ENCODE data around the gene RNU4-1. TPM values are rescaled to one million over a fixed set of nuclear protein-coding genes. Genes with fewer than 3 reads are reported as not detected.
"Not testable (repeated sequence)": the region's sequence is repeated elsewhere in the genome, so short reads cannot be mapped to it uniquely, and the experiment has no call there.

RNU4-1 gene
- total RNA-seq (2014; rRNA removed; shearing (Covaris generic)) = not detected in 2 replicates
- polyA plus RNA-seq (2015; cell fraction: cytosol; rRNA removed) = not detected in 2 replicates
- polyA plus RNA-seq (2015; cell fraction: nucleus; rRNA removed) = not detected in 2 replicates

GRCh38 chr12:120292661-120293531 lies at the start of gene RNU4-1:
TSS of gene RNU4-1 (minus strand) at chr12:120293237.
- in situ Hi-C loops (cut with HindIII; ENCODE audit: low pct_unique_long_range_greater_than_20kb, low sequenced_read_pairs) = no loop called here
- DNase-seq (ENCODE audit: low read depth, low spot score) = peak; percentile 96

DNA sequence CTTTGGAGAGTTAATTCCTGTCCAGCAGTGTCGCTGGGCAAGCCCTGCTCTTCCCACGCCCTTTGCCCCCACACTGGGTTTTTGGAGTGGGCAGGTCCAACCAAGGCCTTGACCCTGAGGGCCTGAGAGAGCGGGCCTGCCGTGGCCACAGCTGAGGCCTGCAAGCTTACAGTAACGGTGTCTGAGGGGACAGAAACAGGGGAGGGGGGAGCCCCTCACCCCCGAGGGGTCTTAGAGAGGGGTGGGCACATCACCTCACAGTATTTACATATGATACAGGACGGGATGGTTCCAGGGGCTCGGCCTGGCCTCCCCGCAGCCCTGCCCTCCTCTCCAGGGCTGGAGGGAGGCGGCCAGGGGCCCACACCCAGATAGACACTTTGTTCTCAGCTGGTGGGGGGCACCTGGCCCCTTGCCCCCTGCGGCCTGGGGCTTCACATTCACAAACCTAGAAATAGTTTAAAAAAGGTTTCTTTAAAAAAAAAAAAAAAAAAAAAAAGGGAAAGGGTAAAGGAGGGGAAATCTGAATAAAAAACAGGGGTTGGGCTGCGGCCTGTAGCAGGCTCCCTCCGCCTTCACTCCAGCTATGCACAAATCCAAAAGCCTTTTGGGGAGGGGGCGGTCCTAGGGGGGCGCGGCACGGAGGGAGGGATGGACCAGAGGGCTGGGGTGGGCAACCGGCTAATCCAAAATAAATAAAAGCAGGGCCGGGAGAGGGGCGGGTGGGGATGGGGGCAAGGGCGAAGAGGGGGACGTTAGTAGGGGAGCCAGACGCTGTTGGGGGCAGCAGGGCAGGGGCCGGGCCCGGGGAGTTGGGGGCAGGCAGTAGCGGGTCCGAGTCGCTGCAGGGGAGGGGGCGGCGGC lies 49.4 kb upstream of the RNU4-1 start:
- in situ Hi-C loops (cut with HindIII; ENCODE audit: low pct_unique_long_range_greater_than_20kb, low sequenced_read_pairs) = no loop called here
- no peak for DNase-seq (ENCODE audit: low read depth, low spot score)

DNA sequence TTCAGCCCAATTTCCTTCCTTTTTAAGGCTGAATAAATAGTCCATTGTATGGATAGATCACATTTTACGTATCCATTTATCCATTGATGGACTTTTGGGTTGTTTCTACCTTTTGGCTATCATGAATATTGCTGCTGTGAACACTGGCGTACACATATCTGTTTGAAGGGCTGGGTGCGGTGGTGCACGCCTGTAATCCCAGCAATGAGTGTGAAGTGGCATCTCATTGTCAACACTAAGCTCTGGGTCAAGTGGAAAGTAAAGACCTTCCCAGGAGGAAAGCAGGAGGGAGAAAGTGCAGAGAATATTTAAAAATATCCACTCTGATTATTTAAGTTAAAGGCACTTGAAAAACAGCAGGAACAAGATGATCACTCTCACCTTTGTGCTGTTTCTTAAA lies 46.2 kb upstream of the RNU4-1 start:
- in situ Hi-C loops (cut with HindIII; ENCODE audit: low pct_unique_long_range_greater_than_20kb, low sequenced_read_pairs) = no loop called here
- DNase-seq (ENCODE audit: low read depth, low spot score) = no peak

DNA sequence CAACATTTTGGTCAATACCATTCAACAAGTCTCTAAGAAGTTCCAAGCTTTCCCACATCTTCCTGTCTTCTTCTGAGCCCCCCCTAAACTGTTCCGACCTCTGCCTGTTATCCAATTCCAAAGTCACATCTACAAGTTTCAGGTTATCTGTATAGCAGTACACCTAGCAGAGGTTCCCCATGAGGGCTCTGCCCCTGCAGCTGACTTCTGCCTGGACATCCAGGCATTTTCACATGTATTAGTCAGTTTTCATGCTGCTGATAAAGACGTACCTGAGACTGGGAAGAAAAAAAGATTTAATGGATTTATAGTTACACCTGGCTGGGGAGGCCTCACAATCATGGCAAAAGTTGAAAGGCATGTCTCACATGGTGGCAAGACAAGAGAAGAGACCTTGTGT lies 44.7 kb upstream of the RNU4-1 start:
- no peak for DNase-seq (ENCODE audit: low read depth, low spot score)
- in situ Hi-C loops (cut with HindIII; ENCODE audit: low pct_unique_long_range_greater_than_20kb, low sequenced_read_pairs) = no loop called here

GRCh38 chr12:120336392-120336791 lies 43.4 kb upstream of the RNU4-1 start:
- in situ Hi-C loops (cut with HindIII; ENCODE audit: low pct_unique_long_range_greater_than_20kb, low sequenced_read_pairs); DNase-seq (ENCODE audit: low read depth, low spot score): not testable (repeated sequence)

GRCh38 chr12:120335447-120335846 lies 42.4 kb upstream of the RNU4-1 start:
- peak; percentile 62 for DNase-seq (ENCODE audit: low read depth, low spot score)
- in situ Hi-C loops (cut with HindIII; ENCODE audit: low pct_unique_long_range_greater_than_20kb, low sequenced_read_pairs) = not testable (repeated sequence)

DNA sequence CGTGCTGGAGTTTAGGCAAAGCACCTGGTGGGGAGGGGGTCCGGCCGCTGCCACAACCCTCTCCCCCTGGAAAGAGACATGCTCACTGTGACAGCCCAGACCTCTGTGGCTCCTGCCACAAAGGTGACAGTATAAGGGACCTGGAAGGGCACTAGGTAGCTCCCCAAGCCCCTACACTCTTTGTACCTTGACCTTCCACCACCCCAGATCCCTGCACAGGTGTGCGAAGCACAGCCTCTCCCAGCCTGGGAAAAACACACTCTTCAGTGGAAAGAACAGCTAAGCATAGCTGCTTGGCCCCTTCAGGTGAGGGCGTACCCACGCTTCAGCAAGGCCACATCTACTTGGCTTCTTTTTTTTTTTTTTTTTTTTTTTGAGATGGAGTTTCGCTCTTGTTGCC lies 39.5 kb upstream of the RNU4-1 start:
- no peak for DNase-seq (ENCODE audit: low read depth, low spot score)
- in situ Hi-C loops (cut with HindIII; ENCODE audit: low pct_unique_long_range_greater_than_20kb, low sequenced_read_pairs) = no loop called here

GRCh38 chr12:120332041-120332440 lies 39.0 kb upstream of the RNU4-1 start:
- in situ Hi-C loops (cut with HindIII; ENCODE audit: low pct_unique_long_range_greater_than_20kb, low sequenced_read_pairs) = no loop called here
- no peak for DNase-seq (ENCODE audit: low read depth, low spot score)

DNA sequence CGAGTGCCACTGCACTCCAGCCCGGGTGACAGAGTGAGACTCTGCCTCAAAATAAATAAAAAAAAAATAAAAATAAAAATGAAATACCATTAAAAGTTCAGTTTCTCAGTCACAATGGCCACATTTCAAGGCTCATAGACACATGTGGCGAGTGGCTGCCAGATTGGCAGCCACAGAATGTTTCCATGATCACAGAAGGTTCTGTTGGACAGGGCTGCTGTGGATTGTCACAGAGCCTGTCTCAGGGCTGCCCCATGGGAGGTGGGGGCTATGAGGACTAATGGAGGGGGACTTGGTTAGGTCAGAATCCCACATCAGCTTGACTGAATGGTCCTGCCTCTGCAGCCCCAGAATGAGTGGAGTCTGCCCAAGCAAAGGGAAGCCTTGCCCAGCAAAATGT lies 38.4 kb upstream of the RNU4-1 start:
- DNase-seq (ENCODE audit: low read depth, low spot score) = no peak
- in situ Hi-C loops (cut with HindIII; ENCODE audit: low pct_unique_long_range_greater_than_20kb, low sequenced_read_pairs) = no loop called here

GRCh38 chr12:120328228-120328627 lies 35.2 kb upstream of the RNU4-1 start:
- DNase-seq (ENCODE audit: low read depth, low spot score) = no peak
- in situ Hi-C loops (cut with HindIII; ENCODE audit: low pct_unique_long_range_greater_than_20kb, low sequenced_read_pairs) = no loop called here

DNA sequence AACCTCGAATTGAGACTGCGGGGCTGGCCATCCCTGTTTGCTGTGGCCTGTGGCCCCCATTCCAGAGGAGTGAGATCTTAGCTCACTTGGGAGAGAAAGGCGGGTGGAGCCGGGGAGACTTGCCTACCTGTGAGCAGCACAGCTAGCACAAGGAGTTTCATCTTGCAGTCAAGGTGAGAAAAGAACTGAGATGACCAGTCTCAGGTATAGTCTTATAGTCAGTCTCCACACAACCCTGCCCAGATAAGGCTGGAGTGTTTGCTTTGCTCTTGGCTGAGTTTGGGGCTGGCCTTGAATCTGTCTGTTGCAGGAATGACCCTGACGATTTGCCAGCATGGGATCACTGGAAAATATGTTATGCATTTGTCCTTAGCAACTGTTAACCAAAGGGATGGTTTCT lies 34.6 kb upstream of the RNU4-1 start, which contains the start of gene PLA2G1B:
Gene PLA2G1B, minus strand, starts transcription at position 187 of the 400 bp plus-strand sequence. Its CDS starts 26 bp downstream, at position 161.
- DNase-seq (ENCODE audit: low read depth, low spot score) = no peak
- in situ Hi-C loops (cut with HindIII; ENCODE audit: low pct_unique_long_range_greater_than_20kb, low sequenced_read_pairs) = no loop called here

DNA sequence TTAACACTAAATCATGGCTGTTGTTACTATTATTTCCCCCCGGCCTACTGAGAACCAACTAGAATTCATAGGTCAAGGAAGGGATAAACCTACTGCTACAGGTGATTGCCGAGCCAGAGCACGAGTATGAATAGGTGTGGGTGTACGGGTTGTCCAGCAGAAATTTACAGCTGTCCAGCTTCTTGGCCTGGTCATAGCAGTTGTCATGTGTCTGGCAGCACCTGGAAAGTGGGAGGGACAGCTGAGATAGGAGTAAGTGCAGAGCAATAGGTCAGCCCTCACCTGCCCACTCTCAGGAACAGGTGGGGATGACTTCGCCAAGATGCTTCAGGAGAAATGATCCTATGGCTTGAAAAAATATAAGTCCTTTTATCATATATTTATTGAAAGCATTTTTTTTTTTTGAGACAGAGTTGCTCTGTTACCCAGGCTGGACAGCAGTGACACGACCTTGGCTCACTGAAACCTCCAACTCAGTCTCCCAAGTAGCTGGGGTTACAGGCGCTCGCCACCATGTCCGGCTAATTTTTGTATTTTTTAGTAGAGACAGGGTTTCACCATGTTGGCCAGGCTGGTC lies 31.9 kb upstream of the RNU4-1 start:
- no peak for DNase-seq (ENCODE audit: low read depth, low spot score)
- in situ Hi-C loops (cut with HindIII; ENCODE audit: low pct_unique_long_range_greater_than_20kb, low sequenced_read_pairs) = no loop called here

GRCh38 chr12:120323772-120324171 lies 30.7 kb upstream of the RNU4-1 start:
- in situ Hi-C loops (cut with HindIII; ENCODE audit: low pct_unique_long_range_greater_than_20kb, low sequenced_read_pairs) = no loop called here
- no peak for DNase-seq (ENCODE audit: low read depth, low spot score)

GRCh38 chr12:120321382-120322202 lies 28.6 kb upstream of the RNU4-1 start:
- DNase-seq (ENCODE audit: low read depth, low spot score) = no peak
- in situ Hi-C loops (cut with HindIII; ENCODE audit: low pct_unique_long_range_greater_than_20kb, low sequenced_read_pairs) = no loop called here

GRCh38 chr12:120317224-120318105 lies 24.4 kb upstream of the RNU4-1 start:
- in situ Hi-C loops (cut with HindIII; ENCODE audit: low pct_unique_long_range_greater_than_20kb, low sequenced_read_pairs) = no loop called here
- peak; percentile 100 for DNase-seq (ENCODE audit: low read depth, low spot score)

DNA sequence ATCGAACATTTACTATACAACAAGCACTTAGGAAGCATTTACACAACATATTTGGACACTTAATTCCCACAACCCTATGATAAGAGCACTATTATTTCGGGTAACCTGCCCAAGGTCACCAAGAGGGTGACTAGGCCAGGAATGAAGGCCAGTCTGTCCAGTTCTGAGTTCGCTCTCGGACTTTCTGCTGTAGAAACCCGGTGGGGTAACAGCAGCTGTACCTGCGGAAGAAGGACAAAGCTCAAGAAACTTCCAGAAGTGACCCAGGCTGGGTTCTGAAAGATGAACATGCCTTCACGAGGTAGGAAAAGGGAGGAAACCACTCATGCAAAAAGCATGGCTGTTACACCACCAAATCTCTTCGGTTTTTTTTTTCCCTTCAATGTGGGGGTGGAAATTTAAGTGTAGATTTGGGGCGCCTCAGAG lies 23.8 kb upstream of the RNU4-1 start:
- in situ Hi-C loops (cut with HindIII; ENCODE audit: low pct_unique_long_range_greater_than_20kb, low sequenced_read_pairs) = no loop called here
- DNase-seq (ENCODE audit: low read depth, low spot score) = no peak

All from SK-MEL-5 (cell line).